NCI-H1436 (cell line): Measurements from ENCODE around the gene PSMD12.

Experiments used
- DNase-seq: peaks from one replicate; lab custom pipeline; 2025; lab: John Stamatoyannopoulos, UW

PSMD12 gene

GRCh38 chr17:67386965-67387551, 20.7 kb upstream of the PSMD12 start:
- peak; percentile 61 for DNase-seq

GRCh38 chr17:67385122-67385988, 19.0 kb upstream of the PSMD12 start:
- DNase-seq = no peak

GRCh38 chr17:67381929-67382257, 15.5 kb upstream of the PSMD12 start:
- no peak for DNase-seq

- no peak for DNase-seq
These were observed 12.9 kb upstream of the PSMD12 start for GRCh38 chr17:67379251-67379630.

GRCh38 chr17:67378454-67379250, 12.3 kb upstream of the PSMD12 start:
- DNase-seq = peak; percentile 72

GRCh38 chr17:67377488-67378453, 11.4 kb upstream of the PSMD12 start:
- DNase-seq = peak; percentile 13

- DNase-seq = peak; percentile 76
These were observed 10.5 kb upstream of the PSMD12 start, which contains the start of gene PITPNC1 for GRCh38 chr17:67376737-67377487. TSS of gene PITPNC1 (plus strand) at chr17:67377281.

- DNase-seq = no peak
These were observed 10.0 kb upstream of the PSMD12 start for GRCh38 chr17:67376415-67376736.

GRCh38 chr17:67375716-67376115, 9.3 kb upstream of the PSMD12 start:
- no peak for DNase-seq

GRCh38 chr17:67375054-67375427, 8.7 kb upstream of the PSMD12 start:
- DNase-seq = no peak

GRCh38 chr17:67374329-67375053, 8.1 kb upstream of the PSMD12 start:
- DNase-seq = peak; percentile 88

GRCh38 chr17:67372751-67373150, 6.4 kb upstream of the PSMD12 start:
- DNase-seq = no peak

- no peak for DNase-seq
These were observed 3.3 kb upstream of the PSMD12 start for GRCh38 chr17:67369676-67370075.

GRCh38 chr17:67365738-67366192, 612 bp downstream of the PSMD12 start:
- DNase-seq = no peak

- DNase-seq = no peak
These were observed 1.3 kb downstream of the PSMD12 start for GRCh38 chr17:67364847-67365737.

GRCh38 chr17:67362173-67362572, 4.2 kb downstream of the PSMD12 start:
- no peak for DNase-seq

- no peak for DNase-seq
These were observed 5.5 kb downstream of the PSMD12 start for GRCh38 chr17:67360880-67361279.

GRCh38 chr17:67359960-67360791, 6.2 kb downstream of the PSMD12 start:
- DNase-seq = no peak
